HG02610 (cell line): ENCODE results near the gene FAS.
A peak's percentile ranks its signal among the peaks of the same experiment; 100 is the strongest.

Experiments used
- ATAC-seq: cut with Tn5 transposase; IDR thresholded peaks from one replicate; pipeline ENCODE4 v1.9.1; 2021; ENCODE audit warnings: mild to moderate bottlenecking, moderate library complexity; ENCODE audit not compliant: unreplicated experiment

FAS gene

DNA sequence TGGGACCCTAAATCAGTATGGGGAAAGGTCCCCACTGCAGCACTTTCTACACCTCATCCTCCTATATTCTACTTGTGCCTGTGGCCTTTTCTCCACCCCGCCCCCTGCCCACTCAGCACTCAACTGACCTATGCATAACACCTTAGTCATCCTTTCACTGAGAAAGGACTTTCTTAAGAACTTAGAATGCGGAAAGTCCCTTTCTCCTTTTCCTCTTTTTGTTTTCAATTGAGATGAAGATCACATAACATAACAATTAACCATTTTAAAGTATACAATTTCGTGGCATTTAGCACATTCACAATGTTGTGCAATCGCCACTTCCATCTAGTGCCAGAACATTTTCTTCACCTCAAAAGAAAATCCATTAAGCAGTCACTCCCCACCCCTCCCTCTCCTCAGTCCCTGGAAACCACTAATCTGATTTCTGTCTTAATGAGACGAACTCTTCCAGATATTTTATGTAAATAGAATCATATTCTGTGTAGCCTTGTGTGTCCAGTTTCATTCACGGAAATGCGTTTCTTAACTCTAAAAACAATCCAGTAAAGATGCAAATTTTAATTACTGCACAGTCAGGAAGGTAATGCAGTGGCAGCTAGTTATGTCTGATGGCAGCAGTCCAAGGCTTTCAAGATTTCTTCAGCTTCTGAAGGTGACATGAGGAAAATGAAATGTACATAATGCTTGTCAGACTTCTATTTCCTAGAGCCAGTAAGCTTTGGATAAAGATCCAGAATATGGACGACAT lies 41.7 kb downstream of the FAS start:
- peak; percentile 73 for ATAC-seq

DNA sequence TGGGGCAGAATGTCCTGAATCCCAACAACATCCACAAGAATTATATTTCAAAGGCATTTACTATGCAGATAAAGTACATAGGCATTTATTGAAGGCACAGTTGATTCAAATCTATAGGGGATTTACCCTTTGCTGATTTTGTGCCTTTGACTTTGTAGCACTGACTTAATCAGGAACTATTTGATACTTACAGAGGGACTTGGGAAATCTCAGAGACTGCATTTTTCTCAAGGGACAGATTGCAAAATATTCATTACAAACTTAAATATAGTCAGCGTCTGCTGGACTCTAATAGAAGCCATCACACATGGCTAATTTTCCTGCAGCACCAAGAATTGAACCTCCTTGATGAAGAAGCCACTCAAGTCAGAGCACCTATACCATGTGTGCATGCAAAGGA lies 44.9 kb downstream of the FAS start:
- no peak for ATAC-seq

DNA sequence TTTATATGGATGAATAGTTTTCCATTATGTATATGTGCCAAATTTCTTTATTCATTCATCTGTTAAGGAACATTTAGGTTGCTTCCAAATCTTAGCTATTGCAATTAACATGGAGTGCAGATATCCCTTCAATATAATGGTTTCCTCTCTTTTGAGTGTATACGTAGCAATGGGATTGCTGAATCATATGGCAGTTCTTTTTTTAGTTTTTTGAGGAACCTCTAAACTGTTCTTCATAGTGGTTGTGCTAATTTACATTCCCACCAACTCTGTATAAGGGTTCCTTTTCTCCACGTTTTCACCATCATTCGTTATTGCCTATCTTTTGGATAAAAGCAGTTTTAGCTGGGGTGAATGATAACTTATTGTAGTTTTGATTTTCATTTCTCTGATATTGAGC lies 46.5 kb downstream of the FAS start:
- no peak for ATAC-seq

DNA sequence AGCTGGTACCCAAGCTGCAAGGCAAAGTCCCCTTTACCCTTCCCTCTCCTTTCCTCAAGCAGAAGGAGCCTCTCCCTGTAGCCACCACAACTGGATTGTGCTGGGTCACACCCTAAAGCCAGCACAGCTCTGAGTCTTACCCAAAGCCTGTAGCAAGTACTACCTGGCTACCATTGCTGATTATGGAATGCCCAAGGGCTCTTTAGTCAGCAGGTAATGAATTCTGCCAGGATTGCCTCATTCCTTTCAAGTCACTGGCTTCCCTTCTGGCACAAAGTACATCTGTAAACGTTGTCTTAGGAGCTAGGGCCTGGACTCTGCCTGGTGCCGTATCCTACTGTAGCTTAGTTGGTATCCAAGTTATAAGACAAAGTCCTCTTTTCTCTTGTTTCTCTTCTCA lies 52.0 kb downstream of the FAS start:
- no peak for ATAC-seq

DNA sequence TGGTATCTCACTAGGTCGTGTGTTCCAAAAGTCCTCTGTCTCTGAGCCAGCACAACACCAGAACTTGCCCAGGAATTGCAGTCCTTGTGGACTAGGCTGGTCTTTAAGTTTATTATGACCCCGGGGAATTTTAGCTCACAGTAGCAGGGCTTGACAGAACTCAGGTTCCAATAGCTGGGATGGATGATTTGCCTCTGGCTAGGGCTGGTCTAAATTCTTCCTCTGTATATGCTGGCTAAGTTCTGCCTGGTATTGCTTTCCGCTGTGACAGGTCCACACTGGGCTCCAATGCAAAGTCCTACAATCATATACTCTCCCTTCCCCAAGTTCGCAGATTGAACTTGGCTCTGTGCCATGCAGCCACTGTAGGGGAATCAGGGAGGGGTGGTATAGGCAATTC lies 52.5 kb downstream of the FAS start:
- ATAC-seq, result no peak

DNA sequence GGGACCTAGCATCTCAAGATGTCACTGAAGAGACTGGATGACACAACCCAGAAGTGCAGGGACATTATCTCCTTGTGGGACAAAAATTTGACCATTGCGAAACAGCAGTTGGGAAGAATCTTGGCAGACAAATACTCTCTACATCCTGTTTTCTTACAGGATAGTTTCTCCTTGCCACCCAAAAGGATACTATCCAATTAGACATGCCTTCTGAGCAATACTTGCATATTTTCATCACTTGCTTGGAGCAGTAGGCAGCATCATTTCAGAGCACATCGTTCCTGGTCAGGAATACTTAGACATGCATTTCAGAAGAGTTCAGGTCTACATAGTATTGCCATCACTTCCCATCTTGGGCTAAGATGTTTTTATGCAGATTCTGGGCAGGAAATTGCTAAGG lies 56.8 kb downstream of the FAS start:
- no peak for ATAC-seq

DNA sequence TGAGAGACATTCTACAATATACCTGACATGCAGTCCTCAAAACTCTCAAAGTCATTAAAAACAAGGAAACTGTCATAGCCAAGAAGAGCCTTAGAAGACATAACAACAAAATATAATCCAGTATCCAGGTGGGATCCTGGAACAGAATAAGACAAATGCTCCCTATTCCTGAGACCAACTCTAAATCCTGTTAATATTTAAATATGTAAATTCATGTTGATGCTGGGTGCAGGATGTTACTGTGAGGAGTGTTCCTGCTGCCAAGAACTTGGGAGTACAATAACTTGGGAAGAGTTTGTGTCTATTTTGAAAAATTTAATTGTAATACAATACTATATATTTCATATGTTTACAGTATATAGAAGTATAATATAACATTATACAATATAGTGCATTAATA lies 61.0 kb downstream of the FAS start:
- ATAC-seq, result no peak

DNA sequence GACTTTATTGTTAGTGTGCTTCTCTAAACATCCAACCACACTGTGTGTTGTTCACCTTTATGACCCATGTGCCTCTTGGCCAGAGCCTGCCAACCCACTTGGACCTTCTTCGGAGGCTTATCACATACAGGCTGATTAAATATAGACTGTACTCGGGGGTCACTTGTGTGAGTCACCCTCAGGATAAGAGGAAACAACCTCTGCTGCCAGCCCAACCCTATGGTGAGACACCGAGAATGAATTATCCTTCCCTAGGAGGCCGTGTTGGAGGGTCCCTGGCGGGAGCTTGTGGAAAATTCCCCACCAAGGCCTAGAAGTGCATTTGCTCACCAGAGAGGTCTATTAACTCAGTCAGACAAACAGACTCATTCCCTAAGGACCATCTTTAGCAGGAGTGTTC lies 63.0 kb downstream of the FAS start:
- ATAC-seq, result no peak

DNA sequence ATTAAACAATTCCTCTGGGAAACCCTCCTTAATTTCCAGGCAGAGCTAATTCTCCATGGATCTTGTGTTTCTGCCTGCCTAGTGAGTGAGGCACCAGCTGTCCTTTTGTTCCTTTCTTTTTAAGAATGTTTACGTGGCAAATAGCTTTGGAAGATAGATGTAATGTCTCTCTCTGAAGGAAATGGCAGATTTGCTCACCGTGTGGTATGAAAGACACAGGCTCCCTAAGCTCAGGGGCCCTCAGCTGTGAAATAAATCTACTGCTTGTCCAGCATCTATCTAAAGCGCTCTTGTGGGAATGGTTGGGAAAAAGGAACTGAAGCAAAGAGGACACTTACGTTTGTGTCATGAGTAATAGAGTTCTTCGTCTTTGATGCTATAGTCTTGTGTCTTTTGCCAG lies 64.6 kb downstream of the FAS start:
- ATAC-seq, result no peak

DNA sequence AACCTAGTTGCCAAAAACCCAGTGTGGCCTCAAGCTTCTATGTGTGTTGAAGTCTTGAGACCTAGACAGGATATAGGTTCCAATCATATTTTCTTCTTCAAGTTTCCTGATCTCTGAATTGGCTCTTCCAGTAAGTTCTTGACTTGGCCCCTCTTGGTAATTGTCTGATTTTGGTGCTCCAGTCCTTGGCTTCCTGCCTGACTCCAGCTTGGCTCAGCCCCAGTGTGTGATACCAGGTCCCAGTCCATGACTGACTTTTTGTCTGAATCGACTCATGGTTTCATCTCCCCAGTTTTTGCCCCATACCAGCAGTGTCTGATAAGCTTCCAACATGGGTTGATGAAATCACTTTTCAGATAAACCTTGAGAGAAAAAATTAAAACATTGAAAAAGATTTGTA lies 72.3 kb downstream of the FAS start:
- ATAC-seq, result no peak

DNA sequence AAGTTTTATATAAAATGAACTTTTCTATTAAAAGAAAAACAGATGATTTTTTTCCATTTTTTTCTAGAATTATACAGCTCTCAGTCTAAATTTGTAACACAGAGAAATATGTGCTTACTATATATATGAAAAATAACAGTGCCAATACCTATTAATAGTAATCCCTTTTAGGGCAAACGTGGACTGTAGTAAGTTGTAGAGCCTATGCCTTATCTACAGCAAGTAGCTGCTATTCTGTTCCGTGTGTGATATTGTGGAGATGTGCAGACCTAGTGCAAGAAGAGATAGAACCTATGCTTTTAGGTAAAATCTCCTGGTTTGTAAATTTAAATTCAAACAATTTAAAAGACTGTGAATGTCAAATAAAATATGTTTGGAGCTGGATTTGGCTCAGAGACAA lies 72.9 kb downstream of the FAS start:
- ATAC-seq, result no peak

DNA sequence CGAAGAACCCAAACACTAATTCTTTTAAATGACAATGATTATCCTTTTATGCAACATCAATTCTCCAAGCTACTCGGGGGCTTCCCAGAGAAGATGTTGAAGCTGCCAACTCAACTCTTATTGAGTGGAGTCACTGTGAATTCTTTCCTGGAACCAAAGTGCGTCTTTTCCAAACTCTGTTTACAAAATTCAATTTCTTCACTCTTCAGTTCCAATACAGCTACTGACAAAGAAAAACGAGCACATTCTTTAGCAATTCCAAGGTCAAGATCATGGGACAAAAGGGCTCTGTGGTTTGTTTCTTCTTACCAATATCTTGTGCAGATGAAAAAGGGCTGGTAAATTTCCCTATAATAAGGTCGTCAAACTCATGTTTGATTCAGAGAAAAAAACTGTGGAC lies 74.2 kb downstream of the FAS start:
- ATAC-seq, result no peak
